ENCODE data around the gene RPAP3.

RPAP3 gene, protein sequence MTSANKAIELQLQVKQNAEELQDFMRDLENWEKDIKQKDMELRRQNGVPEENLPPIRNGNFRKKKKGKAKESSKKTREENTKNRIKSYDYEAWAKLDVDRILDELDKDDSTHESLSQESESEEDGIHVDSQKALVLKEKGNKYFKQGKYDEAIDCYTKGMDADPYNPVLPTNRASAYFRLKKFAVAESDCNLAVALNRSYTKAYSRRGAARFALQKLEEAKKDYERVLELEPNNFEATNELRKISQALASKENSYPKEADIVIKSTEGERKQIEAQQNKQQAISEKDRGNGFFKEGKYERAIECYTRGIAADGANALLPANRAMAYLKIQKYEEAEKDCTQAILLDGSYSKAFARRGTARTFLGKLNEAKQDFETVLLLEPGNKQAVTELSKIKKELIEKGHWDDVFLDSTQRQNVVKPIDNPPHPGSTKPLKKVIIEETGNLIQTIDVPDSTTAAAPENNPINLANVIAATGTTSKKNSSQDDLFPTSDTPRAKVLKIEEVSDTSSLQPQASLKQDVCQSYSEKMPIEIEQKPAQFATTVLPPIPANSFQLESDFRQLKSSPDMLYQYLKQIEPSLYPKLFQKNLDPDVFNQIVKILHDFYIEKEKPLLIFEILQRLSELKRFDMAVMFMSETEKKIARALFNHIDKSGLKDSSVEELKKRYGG

DNA sequence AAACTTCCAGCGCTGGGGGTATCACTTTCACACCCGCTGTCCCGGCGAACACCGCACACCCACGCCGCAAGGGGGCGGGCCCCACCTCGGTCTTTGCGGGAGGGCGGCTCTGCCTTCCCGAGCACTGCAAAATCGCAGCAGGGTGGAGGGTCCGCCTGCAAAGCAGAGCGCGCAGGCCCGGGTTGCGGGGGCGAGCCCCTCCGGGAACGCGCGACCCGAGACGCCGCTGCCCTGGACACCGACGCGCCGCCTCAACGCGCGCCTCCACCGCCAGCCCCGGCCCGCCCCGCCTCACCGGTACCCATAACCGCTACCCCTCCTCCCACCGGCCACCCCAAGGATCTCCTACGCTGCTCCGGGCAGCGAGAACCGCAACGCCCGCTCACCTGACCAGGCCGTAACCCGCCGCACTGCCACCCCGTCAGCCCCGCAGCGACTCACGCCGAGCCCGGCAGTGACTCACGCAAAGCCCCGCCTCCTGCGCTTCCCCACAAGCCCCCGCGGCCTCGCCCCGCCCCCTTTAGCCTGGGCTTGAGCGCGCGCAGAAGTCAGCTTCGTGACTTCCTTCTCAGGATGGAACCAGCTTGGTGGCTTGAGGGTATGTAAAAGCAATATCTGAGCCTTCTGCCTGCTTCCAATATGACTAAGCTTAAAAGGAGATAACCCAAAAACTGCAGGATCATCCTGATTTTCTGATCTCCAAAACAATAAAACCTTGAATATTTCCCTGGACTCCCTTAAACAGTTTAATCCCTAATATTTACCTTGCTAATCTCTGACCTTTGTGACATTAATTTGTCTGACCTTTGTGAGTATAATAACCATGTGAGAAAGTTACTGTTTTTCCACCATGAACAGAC lies at the start of gene RPAP3:
TSS of gene RPAP3 (minus strand) at position 465 of the 860 bp plus-strand sequence. CDS start 3,190 bp downstream, outside the sequence.
- peak; percentile 94 to 97 (median 95) for DNase-seq (ENCODE audit: low read depth in 3 of 3)

DNA sequence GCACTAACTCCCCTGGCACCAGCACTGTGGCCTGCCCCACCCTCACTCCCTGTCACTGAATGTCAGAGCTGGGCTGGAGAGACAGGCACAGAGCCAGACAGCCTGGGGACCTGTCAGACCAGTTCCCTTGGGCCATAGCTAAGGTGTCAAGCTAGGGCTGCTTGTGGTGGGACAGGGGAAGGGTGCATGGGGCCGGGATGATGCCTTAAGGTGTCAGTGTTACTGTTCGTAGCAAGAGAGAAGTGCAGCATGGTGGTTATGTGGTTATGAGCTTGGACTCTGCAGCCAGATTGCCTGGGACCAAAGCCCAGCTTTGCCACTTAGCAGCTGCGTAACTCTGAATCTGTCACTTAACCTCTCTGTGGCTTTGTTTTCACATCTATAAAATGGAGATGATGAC lies 49.1 kb upstream of the RPAP3 start:
- no peak for DNase-seq (ENCODE audit: low read depth in 3 of 3)

DNA sequence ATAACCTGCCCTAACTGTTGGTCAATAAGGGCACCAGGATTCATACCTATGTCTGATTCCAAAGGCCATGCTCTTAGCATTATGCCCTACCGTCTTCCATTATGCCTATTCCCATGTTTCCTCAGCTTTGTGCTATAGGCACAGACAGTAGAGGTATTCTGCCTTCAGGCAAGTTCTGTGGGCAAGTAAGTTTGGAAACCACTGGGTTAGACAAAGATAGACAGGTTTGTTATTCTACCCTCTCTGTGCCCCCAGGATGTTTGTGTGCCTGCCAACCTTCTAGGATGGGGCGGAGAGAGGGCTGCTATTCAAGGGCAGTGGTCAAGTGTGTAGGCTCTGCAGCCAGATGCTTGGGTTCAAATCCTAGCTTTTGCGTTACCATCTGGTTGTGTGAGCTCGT lies 48.3 kb upstream of the RPAP3 start:
- no peak for DNase-seq (ENCODE audit: low read depth in 3 of 3)

DNA sequence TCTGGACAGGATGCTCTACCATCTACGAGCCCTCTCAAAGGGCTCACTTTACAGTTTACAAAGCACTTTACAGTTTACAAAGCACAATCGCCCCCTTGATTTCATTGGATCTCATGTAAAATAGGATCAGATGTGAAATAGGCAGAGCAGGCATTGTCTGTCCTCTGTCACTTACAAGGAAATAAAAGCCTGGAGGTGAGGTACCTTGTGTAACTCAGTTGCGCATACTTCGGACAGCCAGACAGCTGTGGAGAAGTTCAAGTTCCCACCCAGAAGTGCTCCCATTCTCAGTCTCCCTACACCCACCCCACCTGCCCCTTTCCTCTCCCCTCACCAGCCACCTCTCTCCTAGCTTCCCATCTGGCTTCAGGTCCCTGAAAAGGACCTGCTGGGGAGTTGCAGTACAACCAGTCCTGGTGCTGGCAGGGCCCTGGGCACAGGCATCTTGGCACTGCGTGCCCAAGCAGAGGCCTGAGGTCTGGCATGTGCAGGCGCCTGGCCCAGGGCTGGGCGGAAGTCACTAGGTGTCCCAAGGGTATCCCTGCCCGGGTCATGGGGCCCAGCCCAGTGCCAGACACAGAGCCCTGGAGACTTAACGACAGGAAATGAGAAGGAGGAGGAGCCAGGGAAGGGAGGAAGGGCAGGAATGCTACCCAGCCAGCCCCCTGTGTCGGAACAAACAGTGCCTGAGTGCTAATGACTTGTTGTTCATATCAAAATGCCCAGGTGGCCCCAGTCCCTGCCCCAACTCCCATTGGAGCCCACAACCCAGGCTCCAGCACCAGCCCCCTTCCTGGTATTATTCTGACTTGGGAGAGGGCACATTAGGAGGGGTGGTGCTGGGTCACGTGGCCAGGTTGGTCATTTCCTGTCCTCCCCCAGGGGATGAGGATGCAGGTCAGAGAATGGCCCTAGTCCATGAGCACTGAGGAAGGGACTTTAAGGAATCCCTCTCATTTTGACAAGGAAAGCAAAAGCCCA lies 47.5 kb upstream of the RPAP3 start:
- no peak for DNase-seq (ENCODE audit: low read depth in 3 of 3)

DNA sequence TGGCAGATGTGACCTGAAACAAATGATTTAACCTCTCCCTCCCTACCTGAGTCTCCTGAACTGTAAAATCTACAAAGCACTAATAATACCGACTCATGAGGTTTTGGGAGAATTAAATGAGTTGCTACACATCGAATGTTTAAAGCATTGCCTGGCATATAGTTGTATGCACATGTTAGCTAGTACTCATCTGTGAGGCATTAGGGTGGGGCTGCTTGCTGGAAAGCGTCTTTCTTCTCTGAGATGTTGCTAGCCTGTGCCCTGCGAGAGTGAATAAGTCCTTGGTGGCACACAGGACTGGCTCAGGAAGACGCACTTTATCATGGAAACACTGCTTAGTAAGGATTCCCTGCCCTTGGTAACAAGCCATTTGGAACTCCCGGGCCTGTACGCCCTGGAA lies 46.7 kb upstream of the RPAP3 start:
- DNase-seq (ENCODE audit: low read depth in 3 of 3), result no peak

DNA sequence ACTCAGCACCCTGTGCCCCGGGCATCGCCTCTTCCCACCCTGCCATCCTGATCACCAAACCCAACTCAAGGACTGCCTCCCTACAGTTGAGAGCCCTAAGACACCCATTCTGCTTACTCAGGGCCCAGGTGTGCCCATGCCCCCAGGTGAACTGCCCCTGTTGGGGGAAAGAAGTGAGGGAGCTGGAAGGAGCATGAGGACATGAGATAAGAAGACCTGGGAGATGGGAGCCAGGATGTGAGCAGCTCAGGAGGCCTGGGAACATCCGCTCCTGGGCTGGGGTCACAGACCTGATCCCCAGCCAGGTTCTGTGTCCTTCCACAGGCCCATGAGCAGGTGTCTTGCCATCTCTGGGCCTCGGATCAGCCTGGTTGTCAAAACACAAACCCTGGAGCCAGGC lies 46.3 kb upstream of the RPAP3 start:
- DNase-seq (ENCODE audit: low read depth in 3 of 3), result no peak

DNA sequence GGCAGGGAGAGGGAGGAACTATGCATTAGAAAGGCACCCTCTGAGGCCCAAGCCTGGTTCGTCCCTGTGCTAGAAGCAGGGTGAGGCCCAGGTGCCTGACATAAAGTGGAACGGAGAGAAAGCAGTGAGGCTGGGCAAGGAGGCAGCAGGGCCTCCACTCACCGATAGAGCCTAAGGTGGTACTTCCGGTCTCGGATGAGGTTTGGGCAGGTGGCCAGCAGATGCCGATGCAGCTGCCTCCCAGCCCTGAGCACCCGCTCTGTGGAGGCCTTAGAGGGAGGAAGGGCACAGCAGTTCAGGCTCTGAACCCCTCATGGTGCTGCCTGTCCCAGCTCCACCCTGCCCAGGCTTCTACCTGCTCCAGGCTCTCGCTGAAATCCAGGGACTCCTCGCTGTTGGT lies 45.7 kb upstream of the RPAP3 start:
- no peak for DNase-seq (ENCODE audit: low read depth in 3 of 3)

DNA sequence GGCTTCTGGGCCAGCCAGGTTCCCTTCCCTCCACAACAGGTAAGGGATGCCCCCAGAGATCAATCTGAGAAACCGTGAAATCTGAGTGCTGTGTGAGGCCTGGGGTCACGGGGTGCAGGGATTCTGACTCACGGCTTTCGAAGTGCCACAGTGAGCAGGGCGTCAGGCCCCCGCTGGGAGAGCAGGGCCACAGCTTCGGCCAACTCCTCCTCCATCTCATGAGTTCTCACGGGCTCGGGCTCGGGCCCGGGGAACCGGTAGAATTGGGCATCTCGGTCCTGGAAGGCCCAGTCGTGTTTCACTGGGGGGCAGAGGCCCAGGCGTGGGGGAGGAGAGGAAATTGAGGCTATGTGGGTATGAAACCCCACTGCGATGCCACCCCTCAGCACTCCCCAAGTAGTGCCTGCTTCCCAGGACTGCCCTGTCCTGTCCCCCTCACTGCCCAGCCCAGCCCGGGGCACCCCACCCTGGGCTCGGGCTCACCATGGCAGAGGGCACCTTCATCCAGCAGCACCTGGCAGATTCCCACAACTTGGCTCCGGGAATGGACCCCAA lies 45.2 kb upstream of the RPAP3 start:
- DNase-seq (ENCODE audit: low read depth in 3 of 3), result no peak

DNA sequence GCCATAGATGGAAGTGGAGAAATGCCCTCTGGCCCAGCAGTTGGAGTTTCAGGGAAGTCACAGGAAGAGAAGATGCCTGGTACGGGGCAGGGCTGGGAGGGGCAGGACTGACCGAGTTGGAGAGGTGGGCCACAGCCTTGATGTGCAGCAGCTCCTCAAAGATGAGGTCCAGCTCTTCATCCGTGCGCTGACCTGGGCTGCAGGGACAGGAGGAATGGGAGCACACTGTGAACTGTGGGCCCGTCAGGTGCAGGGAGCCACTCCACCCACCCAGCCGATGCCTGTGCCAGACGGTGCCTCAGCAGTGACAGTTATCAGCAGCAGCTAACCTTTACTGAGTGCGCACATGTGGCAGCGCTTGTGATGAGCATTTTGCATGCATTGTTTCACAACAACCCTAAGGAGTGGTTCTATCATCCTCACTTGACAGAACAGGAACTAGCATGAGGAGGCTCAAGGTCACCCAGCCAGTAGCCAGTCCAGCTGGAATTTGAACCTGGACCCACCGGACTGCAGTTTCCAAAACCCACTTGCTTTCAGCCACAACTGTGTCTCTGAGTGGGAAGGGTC lies 44.5 kb upstream of the RPAP3 start:
- no peak for DNase-seq (ENCODE audit: low read depth in 3 of 3)

DNA sequence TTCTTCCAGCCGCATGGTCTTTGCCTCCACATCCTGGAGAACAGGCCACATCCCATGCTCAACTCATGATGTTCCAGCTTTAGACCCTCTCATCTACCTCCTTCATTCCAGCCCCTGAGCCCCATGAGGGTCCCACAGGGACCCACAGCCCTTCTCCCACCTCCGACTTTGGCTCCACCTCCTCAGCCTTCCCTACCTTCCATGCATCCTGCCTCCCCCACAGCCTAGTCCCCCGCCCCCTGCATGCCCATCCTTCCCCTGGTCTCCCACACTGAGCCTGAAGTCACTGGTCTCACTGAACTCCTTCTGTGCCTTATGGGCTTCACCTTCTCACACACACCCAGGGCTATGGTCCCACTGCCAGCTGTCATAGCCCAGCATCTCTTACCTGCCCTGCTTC lies 43.1 kb upstream of the RPAP3 start:
- no peak for DNase-seq (ENCODE audit: low read depth in 3 of 3)

DNA sequence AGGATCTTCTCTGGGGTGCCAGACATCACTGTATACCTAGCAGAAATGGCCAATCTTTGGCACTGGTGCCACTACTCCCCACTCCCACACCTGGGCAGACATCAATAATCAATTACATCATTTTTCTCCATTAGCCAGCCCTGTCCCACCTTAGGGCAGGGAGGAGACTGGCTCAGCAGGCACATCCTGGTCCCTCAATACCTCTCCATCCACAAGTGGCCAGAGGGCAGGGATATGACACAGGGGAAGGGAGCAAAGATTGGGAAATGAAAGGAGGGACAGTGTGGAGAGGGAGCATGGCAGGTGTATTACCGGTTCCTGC lies 42.6 kb upstream of the RPAP3 start:
- DNase-seq (ENCODE audit: low read depth in 3 of 3), result no peak

DNA sequence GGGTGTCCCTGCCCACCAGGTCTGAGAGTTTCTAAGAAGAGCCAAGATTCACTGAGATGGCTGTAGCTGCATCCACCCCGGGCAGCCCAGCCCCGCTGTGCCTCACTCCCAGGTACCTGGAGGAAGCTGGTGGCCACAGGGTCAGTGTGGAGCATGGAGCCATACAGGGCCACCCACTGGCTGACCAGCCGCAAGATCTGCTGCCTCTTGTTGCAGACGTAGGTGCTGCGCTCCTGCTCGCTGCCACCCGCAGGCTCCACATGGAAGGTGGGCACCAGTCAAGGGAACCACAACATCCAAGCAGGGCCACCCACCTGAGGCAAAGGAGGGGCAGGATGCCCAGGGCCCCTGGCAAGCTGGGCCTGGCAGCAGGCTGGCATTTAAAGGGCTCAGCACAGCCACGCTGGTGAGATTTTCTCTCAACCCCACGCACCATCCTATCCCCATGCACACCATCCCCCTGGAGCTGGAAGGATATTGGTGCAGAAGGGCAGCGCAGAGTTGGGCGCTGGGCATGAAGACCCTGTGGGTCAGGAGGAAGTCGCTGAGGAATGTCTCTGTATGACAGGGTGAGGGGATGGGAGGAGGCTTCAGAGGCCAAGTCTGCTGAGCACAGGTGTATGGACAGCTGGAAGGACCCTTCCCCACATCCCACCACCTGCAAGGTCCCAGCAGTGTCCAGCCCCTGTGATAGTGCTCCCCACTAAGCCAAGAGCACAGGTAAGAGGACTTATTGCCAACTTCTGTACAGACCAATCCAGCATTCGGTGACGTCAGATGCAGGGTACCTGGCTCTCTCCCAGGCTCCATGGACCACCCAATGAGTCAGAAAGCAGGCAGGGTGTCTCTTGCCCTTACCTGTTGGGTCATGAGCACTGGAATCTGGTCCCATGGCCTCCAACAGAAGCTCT lies 42.0 kb upstream of the RPAP3 start:
- no peak for DNase-seq (ENCODE audit: low read depth in 3 of 3)

DNA sequence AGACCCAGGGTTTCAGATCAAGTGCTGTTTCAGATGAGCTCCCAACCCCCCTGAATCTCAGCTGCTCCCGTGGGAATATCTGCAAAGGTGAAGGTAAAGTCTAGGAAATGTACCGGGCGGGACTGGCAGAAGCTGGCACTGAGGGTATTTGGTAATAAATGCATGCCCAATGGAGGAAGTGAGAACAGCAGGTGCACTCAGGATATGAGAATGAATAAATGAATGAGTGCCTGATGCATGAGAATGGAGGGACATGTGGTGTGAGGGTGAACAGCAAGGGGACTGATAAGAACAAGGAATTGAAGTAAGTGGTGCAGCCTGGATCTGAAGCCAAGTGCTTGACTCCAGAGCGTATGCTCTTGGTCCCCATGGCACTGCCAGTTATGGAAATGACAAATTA lies 41.3 kb upstream of the RPAP3 start:
- no peak for DNase-seq (ENCODE audit: low read depth in 3 of 3)

DNA sequence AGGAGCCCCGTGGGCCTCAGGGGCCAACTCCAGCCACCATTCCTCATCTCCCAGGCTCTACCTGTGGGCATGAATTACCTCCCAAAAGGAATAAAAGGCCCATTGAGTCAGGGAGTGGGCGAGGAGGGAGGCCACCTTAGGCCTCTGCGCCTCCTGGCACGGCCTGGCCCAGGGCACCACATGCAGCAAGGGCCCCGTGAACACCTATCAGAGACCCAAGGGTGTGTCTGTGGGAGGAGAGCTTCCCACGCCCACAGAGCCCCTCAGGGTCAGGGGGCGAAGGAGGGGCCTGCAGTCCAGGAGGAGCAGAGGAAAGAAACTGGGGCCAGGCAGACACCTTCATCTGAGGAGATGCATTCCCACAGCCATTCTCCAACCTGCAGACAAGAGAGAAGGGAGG lies 40.7 kb upstream of the RPAP3 start:
- DNase-seq (ENCODE audit: low read depth in 3 of 3), result no peak

DNA sequence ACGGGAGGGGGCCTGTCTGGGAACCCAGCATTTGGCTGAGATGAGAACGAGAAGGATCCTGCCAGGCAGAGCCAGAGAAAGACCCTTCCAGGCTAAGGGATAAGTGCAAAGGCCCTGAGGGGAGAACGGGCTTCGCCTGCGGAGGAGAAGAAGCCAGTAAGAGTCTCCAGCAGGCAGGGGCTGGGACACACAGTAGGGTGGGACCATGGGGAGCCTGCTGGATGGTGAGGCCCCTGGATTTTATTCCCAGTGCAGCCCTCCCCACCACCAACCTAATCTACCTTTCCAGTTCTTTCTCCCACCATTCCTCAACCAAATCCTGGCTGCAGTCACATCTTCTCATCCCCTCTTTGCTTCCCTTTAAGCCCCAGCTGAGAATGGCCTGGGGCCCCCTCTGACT lies 40.2 kb upstream of the RPAP3 start:
- no peak for DNase-seq (ENCODE audit: low read depth in 3 of 3)

DNA sequence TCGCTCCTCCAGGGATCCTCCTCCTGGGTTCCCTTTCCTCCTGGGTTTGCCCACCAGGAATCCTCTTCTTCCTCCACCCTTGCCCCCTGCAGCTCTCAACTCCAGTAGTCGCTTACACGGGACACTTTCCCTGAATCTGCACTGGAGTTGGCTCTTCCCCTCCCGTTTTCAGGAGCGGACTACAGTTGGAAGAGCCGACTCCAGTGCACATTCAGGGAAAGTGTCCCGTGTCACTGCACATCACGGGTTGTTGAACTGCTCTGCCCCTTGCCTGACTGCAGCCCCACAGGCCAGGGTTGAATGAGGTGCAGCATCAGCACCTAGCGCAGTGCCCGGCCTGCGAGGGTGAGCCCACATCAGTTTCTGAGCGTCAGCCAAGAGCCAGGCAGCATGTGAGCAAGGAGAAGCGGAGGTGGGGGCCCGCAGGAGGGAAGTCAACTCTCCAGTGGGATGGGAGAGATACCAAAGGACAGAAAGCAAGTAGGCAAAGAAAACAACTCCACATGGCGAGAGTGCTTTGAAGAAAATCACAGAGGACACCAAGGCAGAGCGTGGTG lies 39.7 kb upstream of the RPAP3 start:
- no peak for DNase-seq (ENCODE audit: low read depth in 3 of 3)

DNA sequence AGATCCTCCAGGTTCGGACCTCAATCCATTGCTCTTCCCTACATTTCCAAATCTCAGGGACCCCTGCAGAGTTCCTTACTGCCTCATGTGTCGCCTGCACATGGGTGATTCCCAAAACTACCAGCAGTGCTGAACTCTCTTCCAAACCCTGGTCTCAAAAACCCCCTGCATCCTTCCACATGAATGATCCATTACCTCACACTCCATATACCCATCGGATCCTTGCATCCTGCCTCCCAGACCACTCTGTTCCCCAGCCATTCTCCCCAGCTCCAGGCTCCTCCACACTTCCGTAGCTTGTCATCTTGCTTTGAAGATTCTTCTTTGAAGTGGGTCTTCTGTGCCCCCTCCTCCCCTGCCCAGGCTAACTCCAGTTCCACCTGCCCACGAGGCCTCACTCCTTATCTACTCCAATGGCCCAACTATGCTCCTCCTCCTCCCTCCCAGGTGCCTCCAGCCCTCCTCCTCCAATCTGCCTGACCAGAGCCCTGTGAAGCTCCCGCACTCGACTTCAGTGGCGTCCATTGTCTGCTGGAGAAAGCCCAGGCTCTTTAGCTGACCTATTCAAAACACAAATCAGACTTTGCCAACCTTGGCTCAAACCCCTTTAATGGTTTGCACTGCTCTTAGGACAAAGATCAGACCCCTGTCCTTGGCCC lies 39.1 kb upstream of the RPAP3 start:
- DNase-seq (ENCODE audit: low read depth in 3 of 3), result no peak

DNA sequence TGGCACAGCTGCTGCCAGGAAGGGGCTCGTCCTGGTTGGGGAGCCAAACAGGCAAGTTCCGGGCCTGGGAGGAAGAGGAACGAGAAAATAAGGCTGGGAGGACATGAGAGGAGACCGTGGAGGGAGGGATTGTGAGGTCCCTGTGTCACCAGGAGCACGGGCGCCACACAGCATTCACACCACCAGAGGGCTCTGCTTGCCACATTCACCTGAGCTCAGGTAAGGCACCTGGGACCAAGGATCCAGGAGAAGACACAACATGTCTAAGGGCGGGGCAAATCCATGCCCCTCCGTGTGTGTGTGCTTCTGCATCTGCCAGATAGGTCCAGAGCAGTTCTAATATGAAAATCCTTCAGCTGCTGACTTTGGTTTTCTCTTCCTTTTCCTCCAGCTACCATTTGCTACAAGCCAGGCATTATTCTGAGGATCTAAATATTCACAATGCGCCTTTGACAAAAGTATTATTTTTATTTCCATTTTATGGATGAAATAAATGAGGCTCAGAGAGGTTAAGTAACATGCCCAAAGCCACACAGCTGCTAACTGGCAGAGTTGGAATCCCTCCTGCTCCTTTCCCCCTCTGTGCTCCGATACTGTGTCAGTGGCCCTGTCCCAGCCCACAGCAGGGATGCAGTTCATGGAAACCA lies 38.3 kb upstream of the RPAP3 start:
- peak in 2 of 3 experiments; percentile 40 to 50 for DNase-seq (ENCODE audit: low read depth in 3 of 3)
